HepG2 (cell line): Measurements from ENCODE around the gene LIF. TPM values are rescaled to one million over a fixed set of nuclear protein-coding genes. Genes with fewer than 3 reads are reported as not detected.

Experiments used
- ATAC-seq: fragments of 200-7000 bp; cut with Tn5 transposase; 3 replicates; pipeline ENCODE4 v1.9.1; 2020; ENCODE audit warnings: mild to moderate bottlenecking, moderate library complexity
- BruUV-seq: library from RNA; stranded (reverse); fragments of 400-500 nt; replicated peaks from 2 replicates; lab custom pipeline; 2021; lab: Mats Ljungman, UMichigan
- CTCF ChIA-PET: fragments of 300-600 bp; formaldehyde crosslinking; extraction: SDS; loops from one replicate; lab custom pipeline; 2021; ENCODE audit warnings: low total read pairs, inconsistent platforms, low intra/inter-chr PET ratio; lab: Yijun Ruan, JAX
- POLR2A ChIA-PET: fragments of 350-600 bp; sonication (Branson Sonifier 250); formaldehyde crosslinking; loops from one replicate; lab custom pipeline; 2020; ENCODE audit warnings: antibody characterized with exemption, inconsistent platforms; lab: Yijun Ruan, JAX
- DNase-seq: peaks from one replicate; pipeline ENCODE4 v3.0.0-alpha.2; 2015; ENCODE audit warnings: low spot score
- FAIRE-seq: peaks from 3 replicates; lab custom pipeline; 2011; peaks lifted over from hg19 to GRCh38; lab: Jason Lieb, UNC
- H2AFZ ChIP-seq: one replicate; pipeline ENCODE4 v1.6.1; 2011; ENCODE audit warnings: low read length, inconsistent platforms
- H3K27ac ChIP-seq: fragments of 300-600 bp; 3 replicates; pipeline ENCODE4 v1.8.0; 2011; ENCODE audit warnings: mixed run types, mild to moderate bottlenecking, mixed read lengths, low read length, inconsistent platforms; ENCODE audit not compliant: insufficient read depth; ENCODE audit errors: extremely low read length
- H3K27me3 ChIP-seq, 2 experiments: fragments of 200-600 bp in 1 of 2; 2 replicates in 1 of 2; 3 replicates in 1 of 2; pipeline versions ENCODE4 v1.6.0 to v1.8.0; 2011; ENCODE audit warnings: low read length in 2 of 2, mild to moderate bottlenecking in 2 of 2, moderate library complexity in 2 of 2, inconsistent platforms in 1 of 2; ENCODE audit not compliant: insufficient read depth in 2 of 2, control insufficient read depth in 1 of 2
- H3K36me3 ChIP-seq, 2 experiments: fragments of 200-600 bp in 1 of 2; replicated peaks in 1 of 2; 2 replicates in 1 of 2; 3 replicates in 1 of 2; pipeline versions ENCODE4 v1.5.1 to v1.8.0; 2011; ENCODE audit warnings: low read length in 2 of 2, inconsistent platforms in 1 of 2; ENCODE audit not compliant: insufficient read depth in 2 of 2, control insufficient read depth in 1 of 2
- H3K4me1 ChIP-seq: 2 replicates; pipeline ENCODE4 v1.5.1; 2012; ENCODE audit warnings: low read length, inconsistent platforms; ENCODE audit not compliant: insufficient read depth
- H3K4me2 ChIP-seq: 2 replicates; pipeline ENCODE4 v1.6.0; 2011; ENCODE audit warnings: low read depth, low read length, inconsistent platforms
- H3K4me3 ChIP-seq, 3 experiments: fragments of 200-600 bp in 1 of 3; sonication (generic), shearing (Covaris generic) in 1 of 3; replicated peaks in 1 of 3; 2 replicates each; pipeline ENCODE4 v1.5.1; 2011 to 2016; ENCODE audit warnings: low read length in 3 of 3, inconsistent platforms in 2 of 3, low read depth in 2 of 3, mild to moderate bottlenecking in 2 of 3, control low read depth in 1 of 3, mixed read lengths in 1 of 3; ENCODE audit not compliant: insufficient read depth in 1 of 3
- H3K79me2 ChIP-seq: one replicate; pipeline ENCODE4 v1.6.1; 2011; ENCODE audit warnings: low read length, inconsistent platforms; ENCODE audit not compliant: insufficient read depth
- H3K9ac ChIP-seq: 2 replicates; pipeline ENCODE4 v1.6.0; 2011; ENCODE audit warnings: mild to moderate bottlenecking, low read depth, low read length, inconsistent platforms; ENCODE audit not compliant: insufficient read depth
- H3K9me3 ChIP-seq: 2 replicates; pipeline ENCODE4 v1.5.1; 2012; ENCODE audit warnings: mild to moderate bottlenecking, low read length
- H4K20me1 ChIP-seq: 2 replicates; pipeline ENCODE4 v1.6.0; 2011; ENCODE audit warnings: inconsistent platforms, mild to moderate bottlenecking, low read length, moderate library complexity; ENCODE audit not compliant: insufficient read depth
- CEBPB ChIP-seq: IDR thresholded peaks from 2 replicates; pipeline ENCODE4 v1.6.1; 2011; ENCODE audit warnings: low read depth, low read length, improper control_type of control experiment, borderline replicate concordance
- FOXC1 ChIP-seq: sonication (generic); formaldehyde crosslinking; IDR thresholded peaks from 2 replicates; pipeline ENCODE4 v1.8.0; 2022; ENCODE audit warnings: mild to moderate bottlenecking, missing genetic modification reagents, borderline replicate concordance
- HNRNPL ChIP-seq: fragments of 200-400 bp; formaldehyde crosslinking; IDR thresholded peaks from 2 replicates; pipeline ENCODE4 v1.6.1; 2017; ENCODE audit warnings: mild to moderate bottlenecking, low read depth, low read length
- NFE2L2 ChIP-seq: fragments of 150-350 bp; IDR thresholded peaks from 2 replicates; pipeline ENCODE4 v1.6.1; 2014; ENCODE audit warnings: low read length
- NPAS2 ChIP-seq: sonication (generic); formaldehyde crosslinking; IDR thresholded peaks from 2 replicates; pipeline ENCODE4 v1.8.0; 2022; ENCODE audit warnings: mild to moderate bottlenecking, missing genetic modification reagents, borderline replicate concordance
- PHF21A ChIP-seq: sonication (generic); formaldehyde crosslinking; IDR thresholded peaks from 2 replicates; pipeline ENCODE4 v1.5.0; 2020; ENCODE audit warnings: mild to moderate bottlenecking, missing genetic modification reagents
- PRPF4 ChIP-seq: fragments of 200-400 bp; formaldehyde crosslinking; IDR thresholded peaks from 2 replicates; pipeline ENCODE4 v1.6.1; 2016; ENCODE audit warnings: low read length, low read depth; ENCODE audit not compliant: poor library complexity, severe bottlenecking
- WGBS: methylation state at CpG from one replicate; pipeline ENCODE4 v1.1.6; 2017; ENCODE audit warnings: low lambda C conversion rate; 5-methylcytosine and 5-hydroxymethylcytosine counted together
- in situ Hi-C: cut with HindIII; loops from 2 replicates; pipeline ENCODE4 v1.10.0; 2017; ENCODE audit warnings: low pct_unique_long_range_greater_than_20kb; ENCODE audit not compliant: extremely low pct_ligation_motif_present
- intact Hi-C: fragments of 100-400 bp; cut with micrococcal nuclease; formaldehyde crosslinking; loops from one replicate; pipeline ENCODE4 v1.10.0; 2022; ENCODE audit not compliant: unreplicated experiment
- polyA plus RNA-seq, 8 experiments: library from polyadenylated mRNA; depleted of rRNA in 3 of 8; stranded (reverse) in 7 of 8; unstranded in 1 of 8; fragments of >200 nt; fragmentation: Illumina TruSeq in 4 of 8; extraction: Trizol in 4 of 8; gene quantifications; 2 replicates each; pipeline versions ENCODE4 v1.2.1 to v1.2.3, GENCODE V29; 2011 to 2016; ENCODE audit warnings: low read depth in 4 of 8, missing spikeins in 1 of 8, mixed read lengths in 1 of 8; ENCODE audit not compliant: insufficient read depth in 1 of 8
- total RNA-seq, 5 experiments: library from RNA; depleted of rRNA; stranded (reverse); fragments of >200 nt; fragmentation: Illumina TruSeq; extraction: Trizol; gene quantifications; 2 replicates each; pipeline ENCODE4 v1.2.3, GENCODE V29; 2016; ENCODE audit warnings: low read depth in 1 of 5
- TF ChIP-seq, protein P1 (sequence below): sonication (generic); formaldehyde crosslinking; conservative IDR thresholded peaks from 2 replicates; pipeline ENCODE4 v1.4.0; 2020; ENCODE audit warnings: missing genetic modification reagents
- TF ChIP-seq, protein P2 (sequence below): sonication (generic); formaldehyde crosslinking; IDR thresholded peaks from 2 replicates; pipeline ENCODE4 v1.4.0; 2020; ENCODE audit warnings: missing genetic modification reagents
- TF ChIP-seq, protein P3 (sequence below): sonication (generic); formaldehyde crosslinking; IDR thresholded peaks from 2 replicates; pipeline ENCODE4 v1.4.0; 2020; ENCODE audit warnings: missing genetic modification reagents, mild to moderate bottlenecking, borderline replicate concordance
- TF ChIP-seq, protein P4 (sequence below): sonication (generic); formaldehyde crosslinking; IDR thresholded peaks from 2 replicates; pipeline ENCODE4 v1.4.0; 2020; ENCODE audit warnings: missing genetic modification reagents, low read depth, mild to moderate bottlenecking, borderline replicate concordance

Gene LIF
- total and polyA plus RNA-seq, 2 of the 13 experiments (the other 11 are each of a cell fraction or from before 2014, with no cell fraction given), result 3.6 to 8.5 TPM

DNA sequence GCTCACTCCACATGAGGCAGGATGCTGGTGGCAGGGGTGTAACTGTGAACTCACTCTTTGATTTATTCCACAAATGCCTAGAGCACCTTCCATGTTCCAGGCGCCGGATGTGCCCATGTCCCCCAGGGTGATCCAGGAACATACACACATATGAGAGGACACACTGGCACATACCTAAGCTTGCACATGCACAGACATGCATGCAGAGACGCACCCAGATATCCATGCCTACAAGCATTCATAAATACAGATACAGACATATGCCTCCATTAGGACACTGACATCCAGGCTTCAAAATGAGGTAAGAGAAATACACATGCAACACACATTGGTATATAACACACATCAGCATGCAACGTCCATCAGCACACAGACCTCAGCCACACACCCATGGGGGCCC is 15.6 kb upstream of the LIF start (continued):
- TF ChIP-seq, protein P1, sequence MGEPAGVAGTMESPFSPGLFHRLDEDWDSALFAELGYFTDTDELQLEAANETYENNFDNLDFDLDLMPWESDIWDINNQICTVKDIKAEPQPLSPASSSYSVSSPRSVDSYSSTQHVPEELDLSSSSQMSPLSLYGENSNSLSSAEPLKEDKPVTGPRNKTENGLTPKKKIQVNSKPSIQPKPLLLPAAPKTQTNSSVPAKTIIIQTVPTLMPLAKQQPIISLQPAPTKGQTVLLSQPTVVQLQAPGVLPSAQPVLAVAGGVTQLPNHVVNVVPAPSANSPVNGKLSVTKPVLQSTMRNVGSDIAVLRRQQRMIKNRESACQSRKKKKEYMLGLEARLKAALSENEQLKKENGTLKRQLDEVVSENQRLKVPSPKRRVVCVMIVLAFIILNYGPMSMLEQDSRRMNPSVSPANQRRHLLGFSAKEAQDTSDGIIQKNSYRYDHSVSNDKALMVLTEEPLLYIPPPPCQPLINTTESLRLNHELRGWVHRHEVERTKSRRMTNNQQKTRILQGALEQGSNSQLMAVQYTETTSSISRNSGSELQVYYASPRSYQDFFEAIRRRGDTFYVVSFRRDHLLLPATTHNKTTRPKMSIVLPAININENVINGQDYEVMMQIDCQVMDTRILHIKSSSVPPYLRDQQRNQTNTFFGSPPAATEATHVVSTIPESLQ (CRISPR knock-in tag), result no peak
- no peak for TF ChIP-seq HNRNPL
- TF ChIP-seq, protein P2, sequence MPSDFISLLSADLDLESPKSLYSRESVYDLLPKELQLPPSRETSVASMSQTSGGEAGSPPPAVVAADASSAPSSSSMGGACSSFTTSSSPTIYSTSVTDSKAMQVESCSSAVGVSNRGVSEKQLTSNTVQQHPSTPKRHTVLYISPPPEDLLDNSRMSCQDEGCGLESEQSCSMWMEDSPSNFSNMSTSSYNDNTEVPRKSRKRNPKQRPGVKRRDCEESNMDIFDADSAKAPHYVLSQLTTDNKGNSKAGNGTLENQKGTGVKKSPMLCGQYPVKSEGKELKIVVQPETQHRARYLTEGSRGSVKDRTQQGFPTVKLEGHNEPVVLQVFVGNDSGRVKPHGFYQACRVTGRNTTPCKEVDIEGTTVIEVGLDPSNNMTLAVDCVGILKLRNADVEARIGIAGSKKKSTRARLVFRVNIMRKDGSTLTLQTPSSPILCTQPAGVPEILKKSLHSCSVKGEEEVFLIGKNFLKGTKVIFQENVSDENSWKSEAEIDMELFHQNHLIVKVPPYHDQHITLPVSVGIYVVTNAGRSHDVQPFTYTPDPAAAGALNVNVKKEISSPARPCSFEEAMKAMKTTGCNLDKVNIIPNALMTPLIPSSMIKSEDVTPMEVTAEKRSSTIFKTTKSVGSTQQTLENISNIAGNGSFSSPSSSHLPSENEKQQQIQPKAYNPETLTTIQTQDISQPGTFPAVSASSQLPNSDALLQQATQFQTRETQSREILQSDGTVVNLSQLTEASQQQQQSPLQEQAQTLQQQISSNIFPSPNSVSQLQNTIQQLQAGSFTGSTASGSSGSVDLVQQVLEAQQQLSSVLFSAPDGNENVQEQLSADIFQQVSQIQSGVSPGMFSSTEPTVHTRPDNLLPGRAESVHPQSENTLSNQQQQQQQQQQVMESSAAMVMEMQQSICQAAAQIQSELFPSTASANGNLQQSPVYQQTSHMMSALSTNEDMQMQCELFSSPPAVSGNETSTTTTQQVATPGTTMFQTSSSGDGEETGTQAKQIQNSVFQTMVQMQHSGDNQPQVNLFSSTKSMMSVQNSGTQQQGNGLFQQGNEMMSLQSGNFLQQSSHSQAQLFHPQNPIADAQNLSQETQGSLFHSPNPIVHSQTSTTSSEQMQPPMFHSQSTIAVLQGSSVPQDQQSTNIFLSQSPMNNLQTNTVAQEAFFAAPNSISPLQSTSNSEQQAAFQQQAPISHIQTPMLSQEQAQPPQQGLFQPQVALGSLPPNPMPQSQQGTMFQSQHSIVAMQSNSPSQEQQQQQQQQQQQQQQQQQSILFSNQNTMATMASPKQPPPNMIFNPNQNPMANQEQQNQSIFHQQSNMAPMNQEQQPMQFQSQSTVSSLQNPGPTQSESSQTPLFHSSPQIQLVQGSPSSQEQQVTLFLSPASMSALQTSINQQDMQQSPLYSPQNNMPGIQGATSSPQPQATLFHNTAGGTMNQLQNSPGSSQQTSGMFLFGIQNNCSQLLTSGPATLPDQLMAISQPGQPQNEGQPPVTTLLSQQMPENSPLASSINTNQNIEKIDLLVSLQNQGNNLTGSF (CRISPR knock-in tag), result no peak

DNA sequence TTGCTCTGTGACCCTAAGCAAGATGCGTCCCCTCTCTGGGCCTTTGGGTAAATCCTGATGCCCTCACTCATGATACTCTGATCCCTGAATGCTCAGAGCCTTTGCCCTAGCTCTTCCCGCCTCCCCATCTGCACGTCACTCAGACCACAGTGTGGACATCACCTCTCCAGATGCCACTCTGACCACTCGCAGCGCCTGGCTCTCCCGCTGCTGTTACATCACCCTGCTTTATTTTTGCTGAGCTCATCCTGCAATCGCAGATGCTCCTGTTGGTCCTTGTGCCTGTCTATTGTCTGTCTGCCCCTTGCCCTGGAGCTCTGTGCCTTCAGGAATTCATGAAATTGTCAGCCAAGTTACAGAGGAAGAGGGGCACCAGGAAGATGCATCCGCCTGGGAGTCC is 14.6 kb upstream of the LIF start:
- Histone ChIP-seq H3K4me1 (peaks cover 52% of the 10 kb centered on the region), H4K20me1 (no peaks in the 10 kb centered on the region), H2AFZ (no peak overlapping the region), H3K9me3 (no peaks in the 10 kb centered on the region), H3K27me3 (peaks cover 12 to 49% of the 10 kb centered on the region in 2 experiments), H3K79me2 (no peaks in the 10 kb centered on the region), H3K27ac (no peak overlapping the region), H3K9ac (no peak overlapping the region), H3K4me2 (no peak overlapping the region), H3K4me3 (no peak overlapping the region; a peak in 1 of 6 replicates), H3K36me3 (no peaks in the 10 kb centered on the region)
- in situ Hi-C loops, result loop anchor here (5.0 to 10.0 kb wide), 2 partner anchors 126 to 224 kb away; partner anchors contain the start of gene RNF215
- DNase-seq (peak; percentile 41), FAIRE-seq (no peak), ATAC-seq (no peak)
- ChIA-PET POLR2A (interaction anchor here (0.8 kb wide), 1 partner anchor 51 kb away, joined by 3 read pairs; no protein-coding TSS in a partner anchor), CTCF (no interaction called here)
- intact Hi-C loops, result no loop called here
- WGBS, result 4% methylated on average over 8 of the region's 8 CpGs
- BruUV-seq, result no TSS peak
- no peak for TF ChIP-seq PHF21A (CRISPR knock-in tag)
- no peak for TF ChIP-seq PRPF4
- TF ChIP-seq, protein P3, sequence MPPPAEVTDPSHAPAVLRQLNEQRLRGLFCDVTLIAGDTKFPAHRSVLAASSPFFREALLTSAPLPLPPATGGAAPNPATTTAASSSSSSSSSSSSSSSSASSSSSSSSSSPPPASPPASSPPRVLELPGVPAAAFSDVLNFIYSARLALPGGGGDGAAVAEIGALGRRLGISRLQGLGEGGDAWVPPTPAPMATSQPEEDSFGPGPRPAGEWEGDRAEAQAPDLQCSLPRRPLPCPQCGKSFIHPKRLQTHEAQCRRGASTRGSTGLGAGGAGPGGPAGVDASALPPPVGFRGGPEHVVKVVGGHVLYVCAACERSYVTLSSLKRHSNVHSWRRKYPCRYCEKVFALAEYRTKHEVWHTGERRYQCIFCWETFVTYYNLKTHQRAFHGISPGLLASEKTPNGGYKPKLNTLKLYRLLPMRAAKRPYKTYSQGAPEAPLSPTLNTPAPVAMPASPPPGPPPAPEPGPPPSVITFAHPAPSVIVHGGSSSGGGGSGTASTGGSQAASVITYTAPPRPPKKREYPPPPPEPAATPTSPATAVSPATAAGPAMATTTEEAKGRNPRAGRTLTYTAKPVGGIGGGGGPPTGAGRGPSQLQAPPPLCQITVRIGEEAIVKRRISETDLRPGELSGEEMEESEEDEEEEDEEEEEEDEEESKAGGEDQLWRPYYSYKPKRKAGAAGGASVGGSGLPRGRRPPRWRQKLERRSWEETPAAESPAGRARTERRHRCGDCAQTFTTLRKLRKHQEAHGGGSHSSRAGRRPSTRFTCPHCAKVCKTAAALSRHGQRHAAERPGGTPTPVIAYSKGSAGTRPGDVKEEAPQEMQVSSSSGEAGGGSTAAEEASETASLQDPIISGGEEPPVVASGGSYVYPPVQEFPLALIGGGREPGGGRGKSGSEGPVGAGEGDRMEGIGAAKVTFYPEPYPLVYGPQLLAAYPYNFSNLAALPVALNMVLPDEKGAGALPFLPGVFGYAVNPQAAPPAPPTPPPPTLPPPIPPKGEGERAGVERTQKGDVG (CRISPR knock-in tag), result no peak
- TF ChIP-seq CEBPB, result peak; percentile 58; the same call in 1 of the 2 replicates
- peak; percentile 40; the same call in 1 of the 2 replicates for TF ChIP-seq NFE2L2
- TF ChIP-seq NPAS2 (CRISPR knock-in tag), result no peak
- TF ChIP-seq, protein P4, sequence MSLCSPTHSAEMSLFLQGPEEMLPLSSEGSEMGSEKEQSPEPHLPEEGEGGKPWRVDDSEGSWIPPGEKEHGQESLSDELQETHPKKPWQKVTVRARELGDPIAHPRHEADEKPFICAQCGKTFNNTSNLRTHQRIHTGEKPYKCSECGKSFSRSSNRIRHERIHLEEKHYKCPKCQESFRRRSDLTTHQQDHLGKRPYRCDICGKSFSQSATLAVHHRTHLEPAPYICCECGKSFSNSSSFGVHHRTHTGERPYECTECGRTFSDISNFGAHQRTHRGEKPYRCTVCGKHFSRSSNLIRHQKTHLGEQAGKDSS (CRISPR knock-in tag), result no peak
- TF ChIP-seq FOXC1 (CRISPR knock-in tag), result no peak
